Body of pancreas (tissue), 4 donors: Measurements from ENCODE around the gene LOX. TPM values are rescaled to one million over a fixed set of nuclear protein-coding genes. Genes with fewer than 3 reads are reported as not detected.
A peak's percentile ranks its signal among the peaks of the same experiment; 100 is the strongest.
"Not testable (repeated sequence)": the region's sequence is repeated elsewhere in the genome, so short reads cannot be mapped to it uniquely, and the experiment has no call there.

Source experiments
- ATAC-seq: fragments of 150-250 bp; one replicate; pipeline ENCODE4 v1.9.1; 2016
- DNase-seq, 4 donors: peaks; one replicate each; pipeline ENCODE4 v3.0.0-alpha.2; 2019
- H3K27ac ChIP-seq, 4 donors: fragments of 200-600 bp; sonication (generic); 1 replicate in 3 of 4; 2 replicates in 1 of 4; pipeline versions ENCODE4 v1.5.1 to v1.6.1; 2016 to 2019; ENCODE audit warnings: mild to moderate bottlenecking in 1 of 4, mixed read lengths in 1 of 4, moderate library complexity in 1 of 4
- H3K27me3 ChIP-seq, 2 donors: fragments of 200-600 bp; sonication (generic); one replicate each; pipeline ENCODE4 v1.6.0; 2016; ENCODE audit warnings: mild to moderate bottlenecking in 1 of 2
- H3K36me3 ChIP-seq, 2 donors: fragments of 200-600 bp; sonication (generic); replicated peaks in 1 of 2; 2 replicates each; pipeline ENCODE4 v1.5.1; 2016; ENCODE audit warnings: low read depth in 2 of 2; ENCODE audit not compliant: insufficient read depth in 1 of 2
- H3K4me1 ChIP-seq: fragments of 200-600 bp; sonication (generic); one replicate; pipeline ENCODE4 v1.6.0; 2016
- H3K4me3 ChIP-seq, 2 donors: fragments of 200-600 bp; sonication (generic); 1 replicate in 1 of 2; 2 replicates in 1 of 2; pipeline ENCODE4 v1.5.1; 2016 to 2019
- H3K9me3 ChIP-seq, 3 donors: fragments of 200-600 bp; sonication (generic); 1 replicate in 2 of 3; 2 replicates in 1 of 3; pipeline ENCODE4 v1.5.1; 2016
- CTCF ChIP-seq, 7 experiments: fragments of 450-650 bp in 4 of 7; fragments of 200-600 bp in 3 of 7; sonication (generic) in 3 of 7; IDR thresholded peaks; one replicate each; pipeline ENCODE4 v1.5.1; 2016 to 2019; ENCODE audit warnings: antibody characterized with exemption in 7 of 7
- POLR2A ChIP-seq, 3 donors: fragments of 450-650 bp; IDR thresholded peaks; one replicate each; pipeline ENCODE4 v1.6.1; 2016; ENCODE audit warnings: antibody characterized with exemption in 3 of 3, mild to moderate bottlenecking in 2 of 3
- WGBS, 2 donors: methylation state at CpG; one replicate each; pipeline ENCODE4 v1.1.5; 2017; 5-methylcytosine and 5-hydroxymethylcytosine counted together
- intact Hi-C: fragments of 100-400 bp; cut with DNase I; formaldehyde crosslinking; loops from one replicate; pipeline ENCODE4 v1.15.1; 2023
- total RNA-seq, 2 donors: library from RNA; depleted of rRNA; stranded (reverse); fragments of >200 nt; gene quantifications; one replicate each; pipeline ENCODE4 v1.1.0, GENCODE V29; 2016

The LOX gene
- total RNA-seq, 2 donors from 2014 or later: 6.6 to 14.0 TPM

GRCh38 chr5:122101636-122102285, 23.7 kb upstream of the LOX start:
- intact Hi-C loops: no loop called here
- Histone ChIP-seq H3K27ac (no peak overlapping the region), H3K36me3 (no peaks in the 10 kb centered on the region), H3K4me3 (no peak overlapping the region), H3K27me3 (no peaks in the 10 kb centered on the region), H3K9me3 (no peaks in the 10 kb centered on the region), H3K4me1 (no peaks in the 10 kb centered on the region)
- TF ChIP-seq CTCF (IDR thresholded peaks at IDR 0.05) (peak in 6 of 7 experiments; percentile 26 to 48 (median 42)), POLR2A (IDR thresholded peaks at IDR 0.05) (no peak)
- 13% methylated on average over 4 of the region's 4 CpGs for WGBS, 2 donors
- no peak for ATAC-seq
- peak in 1 of 4 donors; percentile 10 for DNase-seq

GRCh38 chr5:122099060-122099790, 21.2 kb upstream of the LOX start:
- intact Hi-C loops: no loop called here
- H3K9me3 ChIP-seq: no peaks in the 10 kb centered on the region
- H3K4me3 ChIP-seq: no peak overlapping the region
- no peaks in the 10 kb centered on the region for H3K27me3 ChIP-seq
- DNase-seq: no peak
- ATAC-seq: no peak
- H3K27ac ChIP-seq: no peak overlapping the region
- WGBS, 2 donors: 77 to 83% methylated on average over 6 of the region's 6 CpGs
- no peaks in the 10 kb centered on the region for H3K36me3 ChIP-seq
- no peaks in the 10 kb centered on the region for H3K4me1 ChIP-seq
- TF ChIP-seq POLR2A (IDR thresholded peaks at IDR 0.05): no peak
- no peak for TF ChIP-seq CTCF (IDR thresholded peaks at IDR 0.05)

- Histone ChIP-seq H3K27me3 (no peaks in the 10 kb centered on the region), H3K4me1 (no peaks in the 10 kb centered on the region), H3K36me3 (no peaks in the 10 kb centered on the region), H3K4me3 (no peak overlapping the region), H3K9me3 (no peaks in the 10 kb centered on the region), H3K27ac (no peak overlapping the region)
- DNase-seq: no peak
- intact Hi-C loops: no loop called here
- TF ChIP-seq POLR2A (IDR thresholded peaks at IDR 0.05) (no peak), CTCF (IDR thresholded peaks at IDR 0.05) (no peak)
- no peak for ATAC-seq
- 57 to 76% methylated on average over 1 of the region's 1 CpG for WGBS, 2 donors
These were observed 19.3 kb upstream of the LOX start for GRCh38 chr5:122097391-122097790.

- H3K9me3 ChIP-seq: no peaks in the 10 kb centered on the region
- no peaks in the 10 kb centered on the region for H3K36me3 ChIP-seq
- DNase-seq (no peak), ATAC-seq (no peak)
- WGBS, 2 donors: 43 to 55% methylated on average over 3 of the region's 3 CpGs
- intact Hi-C loops: no loop called here
- no peaks in the 10 kb centered on the region for H3K4me1 ChIP-seq
- no peak overlapping the region for H3K27ac ChIP-seq
- no peak for TF ChIP-seq CTCF (IDR thresholded peaks at IDR 0.05)
- TF ChIP-seq POLR2A (IDR thresholded peaks at IDR 0.05): no peak
- H3K27me3 ChIP-seq: no peaks in the 10 kb centered on the region
- H3K4me3 ChIP-seq: no peak overlapping the region
These were observed 17.1 kb upstream of the LOX start for GRCh38 chr5:122095158-122095557.

GRCh38 chr5:122094251-122094650, 16.2 kb upstream of the LOX start:
- H3K27ac ChIP-seq, H3K4me3 ChIP-seq, H3K9me3 ChIP-seq, ATAC-seq, intact Hi-C loops, DNase-seq, H3K4me1 ChIP-seq, H3K27me3 ChIP-seq, H3K36me3 ChIP-seq: not testable (repeated sequence)
- WGBS, 2 donors: 76 to 81% methylated on average over 5 of the region's 5 CpGs
